IMR-90 (cell line): ENCODE data around the gene HK3. TPM values are rescaled to one million over a fixed set of nuclear protein-coding genes. Genes with fewer than 3 reads are reported as not detected.

Experiments used
- ATAC-seq: fragments of 200-7000 bp; cut with Tn5 transposase; 2 replicates; pipeline ENCODE4 v1.9.1; 2020; ENCODE audit warnings: low read depth, mild to moderate bottlenecking, moderate library complexity
- BruUV-seq: library from RNA; stranded (reverse); fragments of 400-500 nt; replicated peaks from 2 replicates; lab custom pipeline; 2021; lab: Mats Ljungman, UMichigan
- CTCF ChIA-PET: fragments of 300-600 bp; formaldehyde crosslinking; extraction: SDS; loops from one replicate; lab custom pipeline; 2021; ENCODE audit warnings: antibody characterized with exemption; lab: Yijun Ruan, JAX
- POLR2A ChIA-PET: fragments of 300-600 bp; sonication (Branson Sonifier 250); formaldehyde crosslinking; loops from one replicate; lab custom pipeline; 2022; ENCODE audit warnings: antibody characterized with exemption; ENCODE audit not compliant: unreplicated experiment; lab: Charles Lee
- DNase-seq: peaks from one replicate; pipeline ENCODE4 v3.0.0; 2013
- H2AFZ ChIP-seq: replicated peaks from 2 replicates; pipeline ENCODE3; 2013; ENCODE audit warnings: low read length, mild to moderate bottlenecking; ENCODE audit not compliant: poor library complexity
- H2AK5ac ChIP-seq: 2 replicates; pipeline ENCODE4 v1.6.1; 2013; ENCODE audit warnings: low read depth, low read length, inconsistent platforms
- H2AK9ac ChIP-seq: replicated peaks from 2 replicates; pipeline ENCODE3; 2013; ENCODE audit warnings: mild to moderate bottlenecking, low read depth, low read length, moderate library complexity; ENCODE audit not compliant: poor library complexity
- H2BK120ac ChIP-seq: 2 replicates; pipeline ENCODE4 v1.6.1; 2013; ENCODE audit warnings: low read depth, low read length, inconsistent platforms
- H2BK15ac ChIP-seq: 3 replicates; pipeline ENCODE4 v1.6.1; 2013; ENCODE audit warnings: low read depth, low read length, inconsistent platforms
- H2BK20ac ChIP-seq: 2 replicates; pipeline ENCODE4 v1.6.1; 2013; ENCODE audit warnings: low read depth, mild to moderate bottlenecking, inconsistent platforms, low read length, moderate library complexity
- H2BK5ac ChIP-seq: 2 replicates; pipeline ENCODE4 v1.6.1; 2013; ENCODE audit warnings: mild to moderate bottlenecking, low read depth, low read length, inconsistent platforms; ENCODE audit not compliant: poor library complexity, severe bottlenecking
- H3K14ac ChIP-seq: replicated peaks from 2 replicates; pipeline ENCODE4 v1.6.1; 2013; ENCODE audit warnings: low read depth, low read length, inconsistent platforms
- H3K18ac ChIP-seq: 2 replicates; pipeline ENCODE4 v1.6.1; 2013; ENCODE audit warnings: low read depth, low read length, control low read depth
- H3K23ac ChIP-seq: 2 replicates; pipeline ENCODE4 v1.6.1; 2013; ENCODE audit warnings: low read depth, low read length, inconsistent platforms
- H3K27ac ChIP-seq: 2 replicates; pipeline ENCODE4 v1.5.1; 2013; ENCODE audit warnings: mild to moderate bottlenecking, control low read depth, low read length; ENCODE audit not compliant: insufficient read depth
- H3K27me3 ChIP-seq: 2 replicates; pipeline ENCODE4 v1.6.1; 2013; ENCODE audit warnings: low read length; ENCODE audit not compliant: control insufficient read depth, insufficient read depth
- H3K36me3 ChIP-seq: 2 replicates; pipeline ENCODE4 v1.6.1; 2013; ENCODE audit warnings: low read length, mixed read lengths; ENCODE audit not compliant: control insufficient read depth, insufficient read depth
- H3K4ac ChIP-seq: 2 replicates; pipeline ENCODE4 v1.6.1; 2013; ENCODE audit warnings: low read depth, low read length, inconsistent platforms
- H3K4me1 ChIP-seq: 2 replicates; pipeline ENCODE4 v1.6.1; 2013; ENCODE audit warnings: low read length, mixed read lengths; ENCODE audit not compliant: control insufficient read depth, insufficient read depth
- H3K4me2 ChIP-seq: 2 replicates; pipeline ENCODE4 v1.6.1; 2013; ENCODE audit warnings: low read depth, mild to moderate bottlenecking, control low read depth, low read length, moderate library complexity
- H3K4me3 ChIP-seq: 2 replicates; pipeline ENCODE4 v1.5.1; 2013; ENCODE audit warnings: low read depth, mild to moderate bottlenecking, control low read depth, low read length, moderate library complexity; ENCODE audit not compliant: insufficient read depth
- H3K56ac ChIP-seq: 2 replicates; pipeline ENCODE4 v1.6.1; 2013; ENCODE audit warnings: low read length, inconsistent platforms; ENCODE audit not compliant: insufficient read depth; ENCODE audit errors: extremely low read depth
- H3K79me1 ChIP-seq, 2 experiments: 2 replicates each; pipeline ENCODE4 v1.6.1; 2013; ENCODE audit warnings: low read length in 2 of 2, inconsistent platforms in 1 of 2, low read depth in 1 of 2
- H3K9ac ChIP-seq: 2 replicates; pipeline ENCODE4 v1.6.1; 2013; ENCODE audit warnings: low read depth, low read length, control low read depth
- H3K9me1 ChIP-seq: 2 replicates; pipeline ENCODE4 v1.6.1; 2013; ENCODE audit warnings: low read length, inconsistent platforms; ENCODE audit not compliant: insufficient read depth
- H3K9me3 ChIP-seq: 2 replicates; pipeline ENCODE4 v1.6.1; 2013; ENCODE audit warnings: low read length; ENCODE audit not compliant: control insufficient read depth, insufficient read depth
- H4K20me1 ChIP-seq: 2 replicates; pipeline ENCODE4 v1.6.1; 2013; ENCODE audit warnings: low read length, inconsistent platforms; ENCODE audit not compliant: insufficient read depth
- H4K5ac ChIP-seq: 2 replicates; pipeline ENCODE4 v1.6.1; 2013; ENCODE audit warnings: mild to moderate bottlenecking, low read depth, low read length, control low read depth
- H4K8ac ChIP-seq, 2 experiments: 2 replicates each; pipeline ENCODE4 v1.6.1; 2013; ENCODE audit warnings: low read depth in 2 of 2, low read length in 2 of 2, control low read depth in 1 of 2, inconsistent platforms in 1 of 2
- H4K91ac ChIP-seq: 2 replicates; pipeline ENCODE4 v1.6.1; 2013; ENCODE audit warnings: low read depth, low read length, inconsistent platforms; ENCODE audit not compliant: insufficient read depth
- CEBPB ChIP-seq: IDR thresholded peaks from 2 replicates; pipeline ENCODE4 v1.6.1; 2012; ENCODE audit warnings: low read depth, low read length, improper control_type of control experiment
- CHD1 ChIP-seq: IDR thresholded peaks from 2 replicates; pipeline ENCODE4 v1.6.1; 2012; ENCODE audit warnings: low read depth, low read length, improper control_type of control experiment
- FOS ChIP-seq: fragments of 150-350 bp; IDR thresholded peaks from 2 replicates; pipeline ENCODE4 v1.6.1; 2016; ENCODE audit warnings: low read depth, low read length
- MAZ ChIP-seq: IDR thresholded peaks from 2 replicates; pipeline ENCODE4 v1.6.1; 2012; ENCODE audit warnings: low read depth, mild to moderate bottlenecking, low read length, improper control_type of control experiment, moderate library complexity, borderline replicate concordance
- NFE2L2 ChIP-seq: fragments of 150-350 bp; IDR thresholded peaks from 2 replicates; pipeline ENCODE4 v1.6.1; 2016; ENCODE audit warnings: low read depth, mild to moderate bottlenecking, low read length
- POLR2A ChIP-seq: IDR thresholded peaks from 2 replicates; pipeline ENCODE4 v1.6.1; 2012; ENCODE audit warnings: mild to moderate bottlenecking, low read depth, low read length
- RCOR1 ChIP-seq: IDR thresholded peaks from 2 replicates; pipeline ENCODE4 v1.6.1; 2012; ENCODE audit warnings: mild to moderate bottlenecking, low read length, improper control_type of control experiment; ENCODE audit not compliant: insufficient replicate concordance
- WGBS, 2 experiments: methylation state at CpG; one replicate each; pipeline versions ENCODE4 v1.1.5 to v1.1.7; 2013; ENCODE audit warnings: missing lambda C conversion rate in 2 of 2; ENCODE audit not compliant: insufficient read length in 1 of 2; ENCODE audit errors: extremely low coverage in 2 of 2; 5-methylcytosine and 5-hydroxymethylcytosine counted together
- dilution Hi-C: fragments of 300-500 bp; cut with HindIII; formaldehyde crosslinking; loops from one replicate; pipeline ENCODE4 v1.14.3; 2018; ENCODE audit warnings: low sequenced_read_pairs; ENCODE audit not compliant: unreplicated experiment
- in situ Hi-C: fragments of 300-500 bp; cut with MboI; formaldehyde crosslinking; loops from 3 replicates; pipeline ENCODE4 v1.14.3; 2019; ENCODE audit warnings: low sequenced_read_pairs, inconsistent platforms, mixed read lengths
- intact Hi-C: fragments of 100-400 bp; cut with micrococcal nuclease; formaldehyde crosslinking; loops from 2 replicates; pipeline ENCODE4 v1.10.0; 2022
- polyA plus RNA-seq, 3 experiments: library from polyadenylated mRNA; depleted of rRNA; stranded (reverse); fragments of >200 nt; gene quantifications; 2 replicates each; pipeline ENCODE4 v1.2.3, GENCODE V29; 2012; ENCODE audit warnings: low replicate concordance in 1 of 3
- total RNA-seq: library from RNA; depleted of rRNA; stranded (reverse); fragments of >200 nt; gene quantifications from 2 replicates; pipeline ENCODE4 v1.2.3, GENCODE V29; 2012
- TF ChIP-seq, protein P1 (sequence below): fragments of 150-350 bp; IDR thresholded peaks from 2 replicates; pipeline ENCODE4 v1.6.1; 2016; ENCODE audit warnings: low read depth, mild to moderate bottlenecking, low read length, moderate library complexity, borderline replicate concordance
- TF ChIP-seq, protein P2 (sequence below): conservative IDR thresholded peaks from 2 replicates; pipeline ENCODE4 v1.5.1; 2012; ENCODE audit warnings: mild to moderate bottlenecking, low read depth, low read length, improper control_type of control experiment

The HK3 gene
- total and polyA plus RNA-seq, 2 of the 4 experiments (the other 2 are of a cell fraction): not detected

DNA sequence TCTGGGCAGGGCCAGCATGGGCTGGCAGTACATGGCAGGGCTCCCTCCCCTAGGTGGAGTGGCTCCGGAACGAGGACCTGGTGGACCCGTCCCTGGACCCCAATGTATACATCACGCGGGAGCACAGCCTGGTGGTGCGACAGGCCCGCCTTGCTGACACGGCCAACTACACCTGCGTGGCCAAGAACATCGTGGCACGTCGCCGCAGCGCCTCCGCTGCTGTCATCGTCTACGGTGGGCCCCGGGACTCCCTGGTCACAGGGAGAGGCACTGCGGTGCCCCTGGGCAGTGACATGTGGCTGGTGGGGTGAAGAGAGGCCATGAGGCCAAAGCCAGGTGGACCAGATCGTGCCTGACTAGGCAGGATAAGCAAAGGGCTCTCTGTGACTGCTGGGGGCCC is 30.4 kb downstream of the HK3 start:
- Histone ChIP-seq H3K9me1 (no peaks in the 10 kb centered on the region), H3K27ac (no peak overlapping the region), H2BK120ac (no peak overlapping the region), H3K9me3 (no peaks in the 10 kb centered on the region), H4K91ac (no peak overlapping the region), H3K4me2 (no peak overlapping the region), H3K36me3 (no peaks in the 10 kb centered on the region), H2AFZ (no peak overlapping the region), H3K18ac (no peak overlapping the region), H2BK20ac (no peak overlapping the region), H3K14ac (no peak overlapping the region), H3K79me1 (no peaks in the 10 kb centered on the region), H3K4me3 (no peak overlapping the region), H4K20me1 (no peaks in the 10 kb centered on the region), H3K4me1 (no peaks in the 10 kb centered on the region), H3K4ac (no peak overlapping the region), H2BK5ac (no peak overlapping the region), H4K5ac (no peak overlapping the region), H3K56ac (no peak overlapping the region), H3K9ac (no peak overlapping the region), H3K23ac (no peak overlapping the region), H4K8ac (no peak overlapping the region), H2AK5ac (no peak overlapping the region), H2AK9ac (no peak overlapping the region), H3K27me3 (peaks cover 53% of the 10 kb centered on the region), H2BK15ac (no peak overlapping the region)
- TF ChIP-seq CEBPB (no peak), FOS (no peak), NFE2L2 (no peak), RCOR1 (no peak), CHD1 (no peak), POLR2A (no peak), MAZ (no peak)
- TF ChIP-seq, protein P1, sequence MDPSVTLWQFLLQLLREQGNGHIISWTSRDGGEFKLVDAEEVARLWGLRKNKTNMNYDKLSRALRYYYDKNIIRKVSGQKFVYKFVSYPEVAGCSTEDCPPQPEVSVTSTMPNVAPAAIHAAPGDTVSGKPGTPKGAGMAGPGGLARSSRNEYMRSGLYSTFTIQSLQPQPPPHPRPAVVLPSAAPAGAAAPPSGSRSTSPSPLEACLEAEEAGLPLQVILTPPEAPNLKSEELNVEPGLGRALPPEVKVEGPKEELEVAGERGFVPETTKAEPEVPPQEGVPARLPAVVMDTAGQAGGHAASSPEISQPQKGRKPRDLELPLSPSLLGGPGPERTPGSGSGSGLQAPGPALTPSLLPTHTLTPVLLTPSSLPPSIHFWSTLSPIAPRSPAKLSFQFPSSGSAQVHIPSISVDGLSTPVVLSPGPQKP: no peak
- TF ChIP-seq, protein P2, sequence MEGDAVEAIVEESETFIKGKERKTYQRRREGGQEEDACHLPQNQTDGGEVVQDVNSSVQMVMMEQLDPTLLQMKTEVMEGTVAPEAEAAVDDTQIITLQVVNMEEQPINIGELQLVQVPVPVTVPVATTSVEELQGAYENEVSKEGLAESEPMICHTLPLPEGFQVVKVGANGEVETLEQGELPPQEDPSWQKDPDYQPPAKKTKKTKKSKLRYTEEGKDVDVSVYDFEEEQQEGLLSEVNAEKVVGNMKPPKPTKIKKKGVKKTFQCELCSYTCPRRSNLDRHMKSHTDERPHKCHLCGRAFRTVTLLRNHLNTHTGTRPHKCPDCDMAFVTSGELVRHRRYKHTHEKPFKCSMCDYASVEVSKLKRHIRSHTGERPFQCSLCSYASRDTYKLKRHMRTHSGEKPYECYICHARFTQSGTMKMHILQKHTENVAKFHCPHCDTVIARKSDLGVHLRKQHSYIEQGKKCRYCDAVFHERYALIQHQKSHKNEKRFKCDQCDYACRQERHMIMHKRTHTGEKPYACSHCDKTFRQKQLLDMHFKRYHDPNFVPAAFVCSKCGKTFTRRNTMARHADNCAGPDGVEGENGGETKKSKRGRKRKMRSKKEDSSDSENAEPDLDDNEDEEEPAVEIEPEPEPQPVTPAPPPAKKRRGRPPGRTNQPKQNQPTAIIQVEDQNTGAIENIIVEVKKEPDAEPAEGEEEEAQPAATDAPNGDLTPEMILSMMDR: no peak
- DNase-seq (no peak), ATAC-seq (no peak)
- ChIA-PET POLR2A (no interaction called here), CTCF (no interaction called here)
- intact Hi-C loops (no loop called here), in situ Hi-C loops (no loop called here), dilution Hi-C loops (no loop called here)
- whole genome bisulfite sequencing, 2 experiments: 79% methylated on average over 5 of the region's 20 CpGs; no CpG with 5 or more reads in 1 of the 2 experiments
- BruUV-seq: no TSS peak
